ENCODE results near the gene ZER1.

ZER1 gene

DNA sequence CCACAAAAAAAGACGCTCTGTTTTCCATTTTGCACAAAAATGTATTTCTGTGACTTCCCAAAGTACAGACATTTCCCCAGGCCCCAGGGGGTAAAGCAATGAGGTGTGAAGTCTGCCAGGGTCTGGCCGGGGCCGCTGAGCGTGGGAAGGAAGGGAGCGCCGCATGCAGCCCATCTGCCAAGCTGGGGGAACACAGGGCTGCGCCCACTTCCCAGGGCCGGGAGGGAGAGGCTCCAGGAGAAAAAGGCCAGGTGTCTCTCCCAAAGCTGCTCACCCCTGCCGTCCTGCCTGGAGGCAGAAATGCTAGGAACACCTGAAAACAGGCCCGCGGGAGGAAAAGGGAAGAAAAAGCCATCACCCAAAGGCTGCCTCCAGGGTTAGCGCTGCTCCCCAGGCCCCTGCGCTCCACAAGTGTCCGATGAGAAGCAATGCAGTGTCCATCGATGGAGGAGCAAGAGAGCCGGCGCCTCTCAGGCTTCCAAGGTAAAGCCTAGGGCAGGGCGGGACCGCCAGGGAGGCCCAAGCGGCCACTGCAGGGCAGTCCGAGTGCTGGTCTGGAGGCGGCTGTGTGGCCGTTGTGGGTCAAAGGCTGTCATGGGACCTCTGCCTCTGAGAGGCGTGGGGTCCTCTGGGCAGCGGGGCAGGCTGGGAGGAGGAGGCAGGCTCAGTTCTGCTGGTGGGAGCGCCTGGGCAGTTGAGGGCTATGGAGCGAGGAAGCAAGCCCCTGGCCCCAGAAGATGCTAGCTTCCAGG lies 41.8 kb downstream of the ZER1 start:
- TF ChIP-seq OSR1 (CRISPR knock-in tag; IDR thresholded peaks at IDR 0.05) (no peak), ESRRG (CRISPR knock-in tag; IDR thresholded peaks at IDR 0.05) (no peak), ZFP30 (CRISPR knock-in tag; IDR thresholded peaks at IDR 0.05) (no peak), ZNF70 (CRISPR knock-in tag; IDR thresholded peaks at IDR 0.05) (peak; percentile 66; the same call in 1 of the 2 replicates)
- TF ChIP-seq, protein P1, sequence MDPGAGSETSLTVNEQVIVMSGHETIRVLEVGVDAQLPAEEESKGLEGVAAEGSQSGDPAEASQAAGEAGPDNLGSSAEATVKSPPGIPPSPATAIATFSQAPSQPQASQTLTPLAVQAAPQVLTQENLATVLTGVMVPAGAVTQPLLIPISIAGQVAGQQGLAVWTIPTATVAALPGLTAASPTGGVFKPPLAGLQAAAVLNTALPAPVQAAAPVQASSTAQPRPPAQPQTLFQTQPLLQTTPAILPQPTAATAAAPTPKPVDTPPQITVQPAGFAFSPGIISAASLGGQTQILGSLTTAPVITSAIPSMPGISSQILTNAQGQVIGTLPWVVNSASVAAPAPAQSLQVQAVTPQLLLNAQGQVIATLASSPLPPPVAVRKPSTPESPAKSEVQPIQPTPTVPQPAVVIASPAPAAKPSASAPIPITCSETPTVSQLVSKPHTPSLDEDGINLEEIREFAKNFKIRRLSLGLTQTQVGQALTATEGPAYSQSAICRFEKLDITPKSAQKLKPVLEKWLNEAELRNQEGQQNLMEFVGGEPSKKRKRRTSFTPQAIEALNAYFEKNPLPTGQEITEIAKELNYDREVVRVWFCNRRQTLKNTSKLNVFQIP (CRISPR knock-in tag; IDR thresholded peaks at IDR 0.05; ENCODE audit: borderline replicate concordance, low read depth), result no peak
- ATAC-seq, result no peak

DNA sequence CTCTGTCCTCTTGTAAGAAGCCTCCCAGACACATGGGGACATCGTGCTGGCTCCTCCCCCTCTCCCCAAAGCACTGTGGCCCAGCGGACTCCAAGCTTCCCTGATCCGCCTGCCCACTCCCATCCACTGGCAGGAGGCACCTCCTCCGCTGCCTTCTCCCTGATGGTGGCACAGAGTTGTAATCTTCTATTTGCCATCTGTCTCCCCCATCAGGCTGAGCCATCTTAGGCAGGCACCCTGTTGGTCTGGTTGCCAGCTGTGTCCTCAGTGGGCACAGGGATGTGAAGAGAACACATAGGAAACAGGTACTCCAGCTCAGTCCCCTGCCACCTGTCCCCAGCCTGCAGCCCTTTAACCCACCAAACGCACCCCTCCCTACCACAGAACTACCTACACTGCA lies 42.4 kb downstream of the ZER1 start:
- no peak for ATAC-seq
- TF ChIP-seq PPARA (CRISPR knock-in tag; IDR thresholded peaks at IDR 0.05; ENCODE audit: borderline replicate concordance) (no peak), ZFP30 (CRISPR knock-in tag; IDR thresholded peaks at IDR 0.05) (no peak), SNAI2 (CRISPR knock-in tag; IDR thresholded peaks at IDR 0.05) (no peak), BACH2 (CRISPR knock-in tag; IDR thresholded peaks at IDR 0.05; ENCODE audit: borderline replicate concordance) (no peak), ZNF565 (CRISPR knock-in tag; conservative IDR thresholded peaks at IDR 0.05; ENCODE audit: low read depth) (no peak), ZNF70 (CRISPR knock-in tag; IDR thresholded peaks at IDR 0.05) (no peak), TOX (CRISPR knock-in tag; IDR thresholded peaks at IDR 0.05; ENCODE audit: borderline replicate concordance) (no peak), ZC3H10 (CRISPR knock-in tag; IDR thresholded peaks at IDR 0.05) (no peak), OSR1 (CRISPR knock-in tag; IDR thresholded peaks at IDR 0.05) (no peak), ESRRG (CRISPR knock-in tag; IDR thresholded peaks at IDR 0.05) (no peak), CSDC2 (CRISPR knock-in tag; IDR thresholded peaks at IDR 0.05) (no peak), TCF4 (CRISPR knock-in tag; IDR thresholded peaks at IDR 0.05; ENCODE audit: borderline replicate concordance) (no peak), ISL1 (CRISPR knock-in tag; IDR thresholded peaks at IDR 0.05) (no peak)
- TF ChIP-seq, protein P2, sequence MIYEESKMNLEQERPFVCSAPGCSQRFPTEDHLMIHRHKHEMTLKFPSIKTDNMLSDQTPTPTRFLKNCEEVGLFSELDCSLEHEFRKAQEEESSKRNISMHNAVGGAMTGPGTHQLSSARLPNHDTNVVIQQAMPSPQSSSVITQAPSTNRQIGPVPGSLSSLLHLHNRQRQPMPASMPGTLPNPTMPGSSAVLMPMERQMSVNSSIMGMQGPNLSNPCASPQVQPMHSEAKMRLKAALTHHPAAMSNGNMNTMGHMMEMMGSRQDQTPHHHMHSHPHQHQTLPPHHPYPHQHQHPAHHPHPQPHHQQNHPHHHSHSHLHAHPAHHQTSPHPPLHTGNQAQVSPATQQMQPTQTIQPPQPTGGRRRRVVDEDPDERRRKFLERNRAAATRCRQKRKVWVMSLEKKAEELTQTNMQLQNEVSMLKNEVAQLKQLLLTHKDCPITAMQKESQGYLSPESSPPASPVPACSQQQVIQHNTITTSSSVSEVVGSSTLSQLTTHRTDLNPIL (CRISPR knock-in tag; IDR thresholded peaks at IDR 0.05; ENCODE audit: low read depth), result no peak
- TF ChIP-seq, protein P3, sequence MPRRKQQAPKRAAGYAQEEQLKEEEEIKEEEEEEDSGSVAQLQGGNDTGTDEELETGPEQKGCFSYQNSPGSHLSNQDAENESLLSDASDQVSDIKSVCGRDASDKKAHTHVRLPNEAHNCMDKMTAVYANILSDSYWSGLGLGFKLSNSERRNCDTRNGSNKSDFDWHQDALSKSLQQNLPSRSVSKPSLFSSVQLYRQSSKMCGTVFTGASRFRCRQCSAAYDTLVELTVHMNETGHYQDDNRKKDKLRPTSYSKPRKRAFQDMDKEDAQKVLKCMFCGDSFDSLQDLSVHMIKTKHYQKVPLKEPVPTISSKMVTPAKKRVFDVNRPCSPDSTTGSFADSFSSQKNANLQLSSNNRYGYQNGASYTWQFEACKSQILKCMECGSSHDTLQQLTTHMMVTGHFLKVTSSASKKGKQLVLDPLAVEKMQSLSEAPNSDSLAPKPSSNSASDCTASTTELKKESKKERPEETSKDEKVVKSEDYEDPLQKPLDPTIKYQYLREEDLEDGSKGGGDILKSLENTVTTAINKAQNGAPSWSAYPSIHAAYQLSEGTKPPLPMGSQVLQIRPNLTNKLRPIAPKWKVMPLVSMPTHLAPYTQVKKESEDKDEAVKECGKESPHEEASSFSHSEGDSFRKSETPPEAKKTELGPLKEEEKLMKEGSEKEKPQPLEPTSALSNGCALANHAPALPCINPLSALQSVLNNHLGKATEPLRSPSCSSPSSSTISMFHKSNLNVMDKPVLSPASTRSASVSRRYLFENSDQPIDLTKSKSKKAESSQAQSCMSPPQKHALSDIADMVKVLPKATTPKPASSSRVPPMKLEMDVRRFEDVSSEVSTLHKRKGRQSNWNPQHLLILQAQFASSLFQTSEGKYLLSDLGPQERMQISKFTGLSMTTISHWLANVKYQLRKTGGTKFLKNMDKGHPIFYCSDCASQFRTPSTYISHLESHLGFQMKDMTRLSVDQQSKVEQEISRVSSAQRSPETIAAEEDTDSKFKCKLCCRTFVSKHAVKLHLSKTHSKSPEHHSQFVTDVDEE (CRISPR knock-in tag; IDR thresholded peaks at IDR 0.05), result no peak
- TF ChIP-seq, protein P4, sequence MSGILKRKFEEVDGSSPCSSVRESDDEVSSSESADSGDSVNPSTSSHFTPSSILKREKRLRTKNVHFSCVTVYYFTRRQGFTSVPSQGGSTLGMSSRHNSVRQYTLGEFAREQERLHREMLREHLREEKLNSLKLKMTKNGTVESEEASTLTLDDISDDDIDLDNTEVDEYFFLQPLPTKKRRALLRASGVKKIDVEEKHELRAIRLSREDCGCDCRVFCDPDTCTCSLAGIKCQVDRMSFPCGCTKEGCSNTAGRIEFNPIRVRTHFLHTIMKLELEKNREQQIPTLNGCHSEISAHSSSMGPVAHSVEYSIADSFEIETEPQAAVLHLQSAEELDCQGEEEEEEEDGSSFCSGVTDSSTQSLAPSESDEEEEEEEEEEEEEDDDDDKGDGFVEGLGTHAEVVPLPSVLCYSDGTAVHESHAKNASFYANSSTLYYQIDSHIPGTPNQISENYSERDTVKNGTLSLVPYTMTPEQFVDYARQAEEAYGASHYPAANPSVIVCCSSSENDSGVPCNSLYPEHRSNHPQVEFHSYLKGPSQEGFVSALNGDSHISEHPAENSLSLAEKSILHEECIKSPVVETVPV (CRISPR knock-in tag; IDR thresholded peaks at IDR 0.05), result no peak

DNA sequence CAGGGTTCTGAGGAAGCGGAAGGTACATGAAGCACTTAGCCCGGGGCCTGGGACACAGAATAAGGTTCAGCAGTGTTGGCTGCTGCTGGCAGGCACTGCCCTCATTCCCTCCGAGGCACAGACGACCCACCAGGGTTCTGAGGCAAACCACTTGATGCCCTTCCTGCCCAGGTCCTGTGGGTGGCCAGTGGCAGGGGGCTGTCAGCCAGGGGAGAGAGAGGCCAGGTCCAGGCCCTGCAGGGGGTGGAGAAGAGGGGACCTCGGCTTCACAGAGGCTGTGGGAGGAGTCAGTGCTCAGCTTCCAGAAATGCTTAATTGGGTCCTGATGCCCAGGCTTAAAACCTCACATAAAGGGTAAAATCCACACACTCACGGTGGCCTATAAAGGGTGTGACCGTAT lies 43.4 kb downstream of the ZER1 start:
- TF ChIP-seq ZNF8 (CRISPR knock-in tag; IDR thresholded peaks at IDR 0.05) (no peak), ESRRG (CRISPR knock-in tag; IDR thresholded peaks at IDR 0.05) (no peak)

DNA sequence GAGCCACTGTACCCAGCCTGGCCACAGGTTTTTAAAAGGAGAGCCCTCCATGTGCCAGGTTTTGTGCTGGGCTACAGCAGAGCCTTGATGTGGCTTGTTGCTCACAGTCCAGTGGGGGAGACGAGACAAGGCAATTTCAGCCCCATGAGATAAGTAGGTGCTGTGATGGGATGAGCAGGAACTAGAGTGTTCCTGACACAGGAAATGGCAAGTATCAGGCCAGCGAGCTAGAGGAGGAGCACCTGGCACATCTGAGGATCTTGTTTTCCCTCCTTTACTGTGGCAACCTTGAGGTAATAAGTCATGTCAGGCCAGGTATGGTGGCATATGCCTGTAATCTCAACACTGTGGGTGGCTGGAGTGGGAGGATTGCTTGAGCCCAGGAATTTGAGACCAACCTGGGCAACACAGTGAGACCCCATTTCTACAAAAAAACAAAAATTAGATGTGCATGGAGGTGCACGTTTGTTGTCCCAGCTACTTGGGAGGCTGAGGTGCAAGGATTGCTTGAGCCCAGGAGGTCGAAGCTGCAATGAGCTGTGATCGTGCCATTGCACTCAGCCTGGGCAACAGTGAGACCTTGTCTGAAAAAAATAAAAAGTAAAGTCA lies 44.0 kb downstream of the ZER1 start:
- TF ChIP-seq SNAI2 (CRISPR knock-in tag; IDR thresholded peaks at IDR 0.05) (no peak), ESRRG (CRISPR knock-in tag; IDR thresholded peaks at IDR 0.05) (no peak), RARB (CRISPR knock-in tag; IDR thresholded peaks at IDR 0.05) (no peak), CSDC2 (CRISPR knock-in tag; IDR thresholded peaks at IDR 0.05) (no peak), ZNF565 (CRISPR knock-in tag; conservative IDR thresholded peaks at IDR 0.05; ENCODE audit: low read depth) (no peak), ZNF70 (CRISPR knock-in tag; IDR thresholded peaks at IDR 0.05) (no peak), ISL1 (CRISPR knock-in tag; IDR thresholded peaks at IDR 0.05) (no peak), ZFP3 (CRISPR knock-in tag; IDR thresholded peaks at IDR 0.05) (no peak), GLIS3 (CRISPR knock-in tag; IDR thresholded peaks at IDR 0.05) (no peak)
- TF ChIP-seq, protein P2 (CRISPR knock-in tag; IDR thresholded peaks at IDR 0.05; ENCODE audit: low read depth), result no peak
- TF ChIP-seq, protein P5, sequence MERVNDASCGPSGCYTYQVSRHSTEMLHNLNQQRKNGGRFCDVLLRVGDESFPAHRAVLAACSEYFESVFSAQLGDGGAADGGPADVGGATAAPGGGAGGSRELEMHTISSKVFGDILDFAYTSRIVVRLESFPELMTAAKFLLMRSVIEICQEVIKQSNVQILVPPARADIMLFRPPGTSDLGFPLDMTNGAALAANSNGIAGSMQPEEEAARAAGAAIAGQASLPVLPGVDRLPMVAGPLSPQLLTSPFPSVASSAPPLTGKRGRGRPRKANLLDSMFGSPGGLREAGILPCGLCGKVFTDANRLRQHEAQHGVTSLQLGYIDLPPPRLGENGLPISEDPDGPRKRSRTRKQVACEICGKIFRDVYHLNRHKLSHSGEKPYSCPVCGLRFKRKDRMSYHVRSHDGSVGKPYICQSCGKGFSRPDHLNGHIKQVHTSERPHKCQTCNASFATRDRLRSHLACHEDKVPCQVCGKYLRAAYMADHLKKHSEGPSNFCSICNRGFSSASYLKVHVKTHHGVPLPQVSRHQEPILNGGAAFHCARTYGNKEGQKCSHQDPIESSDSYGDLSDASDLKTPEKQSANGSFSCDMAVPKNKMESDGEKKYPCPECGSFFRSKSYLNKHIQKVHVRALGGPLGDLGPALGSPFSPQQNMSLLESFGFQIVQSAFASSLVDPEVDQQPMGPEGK (CRISPR knock-in tag; IDR thresholded peaks at IDR 0.05; ENCODE audit: borderline replicate concordance), result no peak
- no peak for ATAC-seq

More for the DNA sequence above, 43.4 kb downstream of the ZER1 start:
- no peak for ATAC-seq
